Activated CD4-positive, alpha-beta memory T cell treated with anti-CD3 and anti-CD28 coated beads, Interleukin-2, amount 10 ng/mL, durations not matched to agents 7 days and 5 days (primary cell): ENCODE results near the gene ARVCF. TPM values are rescaled to one million over a fixed set of nuclear protein-coding genes. Genes with fewer than 3 reads are reported as not detected.

ENCODE experiments used
- CTCF ChIA-PET: fragments of 350-600 bp; sonication (Branson Sonifier 250); formaldehyde crosslinking; loops from one replicate; lab custom pipeline; 2021; ENCODE audit warnings: antibody characterized with exemption, inconsistent platforms; lab: Charles Lee
- POLR2A ChIA-PET: fragments of 350-600 bp; sonication (Branson Sonifier 250); formaldehyde crosslinking; loops from one replicate; lab custom pipeline; 2021; ENCODE audit warnings: antibody characterized with exemption; lab: Charles Lee
- DNase-seq: peaks from one replicate; pipeline ENCODE4 v3.0.0-alpha.2; 2020
- H3K27ac Mint-ChIP-seq: one replicate; pipeline ENCODE4 v1.8.0; 2021; ENCODE audit warnings: mild to moderate bottlenecking, mixed read lengths
- H3K27me3 Mint-ChIP-seq: one replicate; pipeline ENCODE4 v1.8.0; 2021; ENCODE audit warnings: mixed read lengths
- H3K36me3 Mint-ChIP-seq: one replicate; pipeline ENCODE4 v1.8.0; 2021; ENCODE audit warnings: low read depth, mixed read lengths
- H3K4me1 Mint-ChIP-seq: one replicate; pipeline ENCODE4 v1.8.0; 2021; ENCODE audit warnings: mixed read lengths
- H3K4me3 Mint-ChIP-seq: one replicate; pipeline ENCODE4 v1.8.0; 2021; ENCODE audit warnings: mild to moderate bottlenecking, mixed read lengths
- H3K9me3 Mint-ChIP-seq: one replicate; pipeline ENCODE4 v1.8.0; 2021; ENCODE audit warnings: mixed read lengths
- total RNA-seq, 2 experiments: library from RNA; stranded (reverse); gene quantifications; one replicate each; pipeline ENCODE4 v1.2.3, GENCODE V29; 2021

The ARVCF gene
- total RNA-seq, 2 experiments from 2014 or later, result 0.58 to 0.71 TPM

GRCh38 chr22:19992481-19992911 lies 24.1 kb downstream of the ARVCF start:
- ChIA-PET CTCF (no interaction called here), POLR2A (no interaction called here)
- DNase-seq, result no peak
- H3K27ac Mint-ChIP-seq, result no peak overlapping the region
- H3K9me3 Mint-ChIP-seq, result no peaks in the 10 kb centered on the region
- no peak overlapping the region for H3K4me3 Mint-ChIP-seq
- H3K36me3 Mint-ChIP-seq, result no peaks in the 10 kb centered on the region
- no peaks in the 10 kb centered on the region for H3K4me1 Mint-ChIP-seq
- H3K27me3 Mint-ChIP-seq, result no peaks in the 10 kb centered on the region

- Mint-ChIP-seq H3K4me1 (no peaks in the 10 kb centered on the region), H3K27me3 (no peaks in the 10 kb centered on the region), H3K36me3 (no peaks in the 10 kb centered on the region), H3K9me3 (no peaks in the 10 kb centered on the region), H3K4me3 (no peak overlapping the region), H3K27ac (no peak overlapping the region)
- ChIA-PET POLR2A (interaction anchor here (2.0 kb wide), 1 partner anchor 29 kb away, joined by 6 read pairs; the partner anchor contains the start of gene TANGO2), CTCF (no interaction called here)
- no peak for DNase-seq
Measured at GRCh38 chr22:19991645-19992451, 24.8 kb downstream of the ARVCF start.

GRCh38 chr22:19991395-19991644 lies 25.3 kb downstream of the ARVCF start:
- H3K36me3 Mint-ChIP-seq, result no peaks in the 10 kb centered on the region
- no peak overlapping the region for H3K27ac Mint-ChIP-seq
- no peaks in the 10 kb centered on the region for H3K27me3 Mint-ChIP-seq
- DNase-seq, result no peak
- POLR2A ChIA-PET, result interaction anchor here (2.0 kb wide), 1 partner anchor 30 kb away, joined by 6 read pairs; the partner anchor contains the start of gene TANGO2
- H3K4me1 Mint-ChIP-seq, result no peaks in the 10 kb centered on the region
- H3K4me3 Mint-ChIP-seq, result no peak overlapping the region
- H3K9me3 Mint-ChIP-seq, result no peaks in the 10 kb centered on the region
- CTCF ChIA-PET, result no interaction called here

- H3K4me3 Mint-ChIP-seq, result no peak overlapping the region
- H3K27ac Mint-ChIP-seq, result no peak overlapping the region
- H3K4me1 Mint-ChIP-seq, result no peaks in the 10 kb centered on the region
- H3K36me3 Mint-ChIP-seq, result no peaks in the 10 kb centered on the region
- no peaks in the 10 kb centered on the region for H3K27me3 Mint-ChIP-seq
- no peaks in the 10 kb centered on the region for H3K9me3 Mint-ChIP-seq
- CTCF ChIA-PET, result no interaction called here
- DNase-seq, result no peak
- POLR2A ChIA-PET, result interaction anchor here (2.0 kb wide), 1 partner anchor 30 kb away, joined by 6 read pairs; the partner anchor contains the start of gene TANGO2
Measured at GRCh38 chr22:19990609-19991394, 25.8 kb downstream of the ARVCF start.

GRCh38 chr22:19990188-19990587 lies 26.4 kb downstream of the ARVCF start:
- POLR2A ChIA-PET, result interaction anchor here (2.0 kb wide), 1 partner anchor 31 kb away, joined by 6 read pairs; the partner anchor contains the start of gene TANGO2
- CTCF ChIA-PET, result no interaction called here

GRCh38 chr22:19989725-19990067 lies 26.9 kb downstream of the ARVCF start:
- Mint-ChIP-seq H3K4me1 (no peaks in the 10 kb centered on the region), H3K4me3 (no peak overlapping the region), H3K27ac (no peak overlapping the region), H3K27me3 (no peaks in the 10 kb centered on the region), H3K36me3 (no peaks in the 10 kb centered on the region), H3K9me3 (no peaks in the 10 kb centered on the region)
- ChIA-PET POLR2A (interaction anchor here (2.0 kb wide), 1 partner anchor 31 kb away, joined by 6 read pairs; the partner anchor contains the start of gene TANGO2), CTCF (no interaction called here)
- DNase-seq, result no peak

More at GRCh38 chr22:19990188-19990587, 26.4 kb downstream of the ARVCF start:
- no peak for DNase-seq
- H3K4me1 Mint-ChIP-seq, result no peaks in the 10 kb centered on the region
- H3K27ac Mint-ChIP-seq, result no peak overlapping the region
- H3K4me3 Mint-ChIP-seq, result no peak overlapping the region
- H3K9me3 Mint-ChIP-seq, result no peaks in the 10 kb centered on the region
- H3K27me3 Mint-ChIP-seq, result no peaks in the 10 kb centered on the region
- H3K36me3 Mint-ChIP-seq, result no peaks in the 10 kb centered on the region

GRCh38 chr22:19988965-19989724 lies 27.5 kb downstream of the ARVCF start:
- ChIA-PET CTCF (no interaction called here), POLR2A (interaction anchor here (1.4 kb wide), 1 partner anchor 31 kb away, joined by 3 read pairs; the partner anchor contains the start of gene TANGO2)
- H3K27me3 Mint-ChIP-seq, result no peaks in the 10 kb centered on the region
- H3K4me3 Mint-ChIP-seq, result no peak overlapping the region
- H3K4me1 Mint-ChIP-seq, result no peaks in the 10 kb centered on the region
- no peak overlapping the region for H3K27ac Mint-ChIP-seq
- H3K9me3 Mint-ChIP-seq, result no peaks in the 10 kb centered on the region
- DNase-seq, result no peak
- no peaks in the 10 kb centered on the region for H3K36me3 Mint-ChIP-seq

GRCh38 chr22:19988331-19988808 lies 28.3 kb downstream of the ARVCF start:
- Mint-ChIP-seq H3K4me3 (no peak overlapping the region), H3K27ac (no peak overlapping the region), H3K9me3 (no peaks in the 10 kb centered on the region), H3K27me3 (no peaks in the 10 kb centered on the region), H3K36me3 (no peaks in the 10 kb centered on the region), H3K4me1 (no peaks in the 10 kb centered on the region)
- DNase-seq, result no peak
- ChIA-PET POLR2A (interaction anchor here (1.4 kb wide), 1 partner anchor 32 kb away, joined by 3 read pairs; the partner anchor contains the start of gene TANGO2), CTCF (interaction anchor here (0.7 kb wide), 1 partner anchor 18 kb away, joined by 4 read pairs; no protein-coding TSS in a partner anchor)

- no peaks in the 10 kb centered on the region for H3K27me3 Mint-ChIP-seq
- H3K27ac Mint-ChIP-seq, result no peak overlapping the region
- CTCF ChIA-PET, result interaction anchor here (0.7 kb wide), 1 partner anchor 17 kb away, joined by 4 read pairs; no protein-coding TSS in a partner anchor
- no peaks in the 10 kb centered on the region for H3K9me3 Mint-ChIP-seq
- H3K4me3 Mint-ChIP-seq, result peak overlapping the region; percentile 13
- H3K36me3 Mint-ChIP-seq, result no peaks in the 10 kb centered on the region
- DNase-seq, result no peak
- POLR2A ChIA-PET, result interaction anchor here (1.4 kb wide), 2 partner anchors 33 kb away, joined by 3 to 6 read pairs; partner anchors contain the start of gene TANGO2
- no peaks in the 10 kb centered on the region for H3K4me1 Mint-ChIP-seq
Measured at GRCh38 chr22:19987394-19988306, 29.0 kb downstream of the ARVCF start.

GRCh38 chr22:19986410-19987341 lies 29.9 kb downstream of the ARVCF start:
- peak; percentile 71 for DNase-seq
- no peaks in the 10 kb centered on the region for H3K36me3 Mint-ChIP-seq
- POLR2A ChIA-PET, result interaction anchor here (1.4 kb wide), 1 partner anchor 34 kb away, joined by 6 read pairs; the partner anchor contains the start of gene TANGO2
- H3K27ac Mint-ChIP-seq, result no peak overlapping the region
- no peaks in the 10 kb centered on the region for H3K4me1 Mint-ChIP-seq
- H3K4me3 Mint-ChIP-seq, result peak overlapping the region; percentile 27
- H3K9me3 Mint-ChIP-seq, result no peaks in the 10 kb centered on the region
- H3K27me3 Mint-ChIP-seq, result no peaks in the 10 kb centered on the region
- CTCF ChIA-PET, result no interaction called here

GRCh38 chr22:19986011-19986409 lies 30.6 kb downstream of the ARVCF start:
- Mint-ChIP-seq H3K9me3 (no peaks in the 10 kb centered on the region), H3K4me3 (peak overlapping the region; percentile 27), H3K27me3 (no peaks in the 10 kb centered on the region), H3K4me1 (no peaks in the 10 kb centered on the region), H3K36me3 (no peaks in the 10 kb centered on the region), H3K27ac (no peak overlapping the region)
- POLR2A ChIA-PET, result interaction anchor here (1.4 kb wide), 1 partner anchor 35 kb away, joined by 6 read pairs; the partner anchor contains the start of gene TANGO2
- DNase-seq, result no peak
- CTCF ChIA-PET, result no interaction called here
